Heart right ventricle (tissue), 16 donors: ENCODE data around the gene IL12RB2. TPM values are rescaled to one million over a fixed set of nuclear protein-coding genes. Genes with fewer than 3 reads are reported as not detected.

Source experiments
- ATAC-seq, 8 donors: fragments of 200-7000 bp; cut with Tn5 transposase; one replicate each; pipeline ENCODE4 v1.9.1; 2020; ENCODE audit warnings: mild to moderate bottlenecking in 8 of 8, moderate library complexity in 8 of 8, moderate number of reproducible peaks in 1 of 8
- DNase-seq, 2 donors: peaks; one replicate each; pipeline ENCODE4 v3.0.0-alpha.2; 2020
- H3K27ac ChIP-seq, 10 donors: fragments of 200-600 bp; sonication (generic) in 2 of 10; one replicate each; pipeline versions ENCODE4 v1.5.0 to v1.8.0; 2020 to 2022; ENCODE audit warnings: mild to moderate bottlenecking in 3 of 10
- H3K27me3 ChIP-seq, 7 donors: fragments of 200-600 bp; one replicate each; pipeline ENCODE4 v1.8.0; 2021 to 2022; ENCODE audit warnings: mild to moderate bottlenecking in 2 of 7
- H3K36me3 ChIP-seq, 9 donors: fragments of 200-600 bp; sonication (generic) in 1 of 9; one replicate each; pipeline versions ENCODE4 v1.5.0 to v1.8.0; 2020 to 2022; ENCODE audit warnings: mild to moderate bottlenecking in 2 of 9
- H3K4me1 ChIP-seq, 9 donors: fragments of 200-600 bp; sonication (generic) in 1 of 9; one replicate each; pipeline versions ENCODE4 v1.5.0 to v1.8.0; 2020 to 2022; ENCODE audit warnings: mild to moderate bottlenecking in 4 of 9
- H3K4me3 ChIP-seq, 10 donors: fragments of 200-600 bp; sonication (generic) in 2 of 10; one replicate each; pipeline versions ENCODE4 v1.5.0 to v1.8.0; 2020 to 2022; ENCODE audit warnings: mild to moderate bottlenecking in 7 of 10, moderate library complexity in 2 of 10
- H3K9me3 ChIP-seq, 11 donors: fragments of 200-600 bp in 10 of 11; sonication (generic) in 2 of 11; one replicate each; pipeline versions ENCODE4 v1.5.0 to v1.8.0; 2013 to 2022; ENCODE audit warnings: mild to moderate bottlenecking in 2 of 11, control low read depth in 1 of 11, moderate library complexity in 1 of 11
- WGBS, 2 donors: extraction: QIAGEN DNeasy Blood & Tissue Kit; methylation state at CpG; one replicate each; pipeline ENCODE4 v1.1.7; 2013; ENCODE audit warnings: inconsistent platforms in 1 of 2; 5-methylcytosine and 5-hydroxymethylcytosine counted together
- intact Hi-C, 10 donors: fragments of 100-400 bp; cut with DNase I; formaldehyde crosslinking; loops; one replicate each; pipeline versions ENCODE4 v1.11.1 to v1.14.2; 2022
- polyA plus RNA-seq, 2 donors: library from polyadenylated mRNA; stranded (reverse); fragments of 200-250 nt; gene quantifications; one replicate each; pipeline ENCODE4 v1.2.3, GENCODE V29; 2013
- total RNA-seq, 10 donors: library from RNA; stranded (reverse); fragmentation: NEBNext Ultra II Directional in 3 of 10; extraction: Animal tissue kit (Norgen Biotek cat#: 25700) in 3 of 10; gene quantifications; one replicate each; pipeline versions ENCODE4 v1.2.1 to v1.2.4, GENCODE V29; 2021 to 2023
- TF ChIP-seq, protein P1 (sequence below), 9 donors: fragments of 200-600 bp; sonication (generic) in 2 of 9; IDR thresholded peaks; one replicate each; pipeline versions ENCODE4 v1.5.0 to v1.8.0; 2021 to 2022; ENCODE audit warnings: antibody characterized with exemption in 9 of 9, mild to moderate bottlenecking in 5 of 9, moderate library complexity in 1 of 9
- donor health status: Arrhythmogenic right ventricular cardiomyopathy.
- donor health status: ischemic (EF 13 %, LVEDD 7.1; RV severe dilation, severe dysfunction).
- donor health status: healthy with polysubstance abuse.
- donor health status: DM: no; HTN: yes; CAD: no.
- donor health status: DM: no; HTN: no; CAD: no.
- donor health status: ischemic (EF 25% LVEDD 6.9; RV normal size, moderate dysfunction).
- donor health status: ischemic (EF 25% LVEDD 5.7; RV mildly dilated, moderate dysfunction).
- donor health status: healthy.
- donor health status: DM: yes; HTN: yes; CAD: no.
- donor health status: Ischemic cardiomyopathy.
- donor health status: ischemic (EF 35%, LVEDD 5.7; RV mildly dilated, moderate dysfunction).
- donor health status: nonischemic (EF 11% LVEDD 7.7; RV severe dilation, severe dysfunction).
- donor health status: DM: yes; HTN: yes; CAD: no.
- donor health status: PGD.
- donor health status: ischemic (EF 29% LVEDD 5.4; RV normal size, mild dysfunction).
- donor health status: nonischemic (EF 23%, LVEDD 6.1; RV moderate dilation, normal function).

Gene IL12RB2
- total and polyA plus RNA-seq, 12 donors = 0.09 to 1.2 (median 0.22) TPM; not detected in 1

GRCh38 chr1:67273591-67273990, 34.1 kb upstream of the IL12RB2 start:
- no peaks in the 10 kb centered on the region for H3K36me3 ChIP-seq
- no peak overlapping the region for H3K4me3 ChIP-seq
- ATAC-seq (no peak), DNase-seq (no peak)
- intact Hi-C loops = no loop called here
- H3K4me1 ChIP-seq = no peaks in the 10 kb centered on the region
- WGBS, 2 donors = 82 to 92% methylated on average over 4 of the region's 4 CpGs
- no peaks in the 10 kb centered on the region for H3K27me3 ChIP-seq
- H3K9me3 ChIP-seq = peaks cover 0 to 21% (median 0%) of the 10 kb centered on the region in 11 donors
- no peak overlapping the region for H3K27ac ChIP-seq
- TF ChIP-seq, protein P1, sequence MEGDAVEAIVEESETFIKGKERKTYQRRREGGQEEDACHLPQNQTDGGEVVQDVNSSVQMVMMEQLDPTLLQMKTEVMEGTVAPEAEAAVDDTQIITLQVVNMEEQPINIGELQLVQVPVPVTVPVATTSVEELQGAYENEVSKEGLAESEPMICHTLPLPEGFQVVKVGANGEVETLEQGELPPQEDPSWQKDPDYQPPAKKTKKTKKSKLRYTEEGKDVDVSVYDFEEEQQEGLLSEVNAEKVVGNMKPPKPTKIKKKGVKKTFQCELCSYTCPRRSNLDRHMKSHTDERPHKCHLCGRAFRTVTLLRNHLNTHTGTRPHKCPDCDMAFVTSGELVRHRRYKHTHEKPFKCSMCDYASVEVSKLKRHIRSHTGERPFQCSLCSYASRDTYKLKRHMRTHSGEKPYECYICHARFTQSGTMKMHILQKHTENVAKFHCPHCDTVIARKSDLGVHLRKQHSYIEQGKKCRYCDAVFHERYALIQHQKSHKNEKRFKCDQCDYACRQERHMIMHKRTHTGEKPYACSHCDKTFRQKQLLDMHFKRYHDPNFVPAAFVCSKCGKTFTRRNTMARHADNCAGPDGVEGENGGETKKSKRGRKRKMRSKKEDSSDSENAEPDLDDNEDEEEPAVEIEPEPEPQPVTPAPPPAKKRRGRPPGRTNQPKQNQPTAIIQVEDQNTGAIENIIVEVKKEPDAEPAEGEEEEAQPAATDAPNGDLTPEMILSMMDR (IDR thresholded peaks at IDR 0.05) = no peak

GRCh38 chr1:67274623-67275325, 32.9 kb upstream of the IL12RB2 start:
- no peak for DNase-seq
- no peaks in the 10 kb centered on the region for H3K27me3 ChIP-seq
- no peak overlapping the region for H3K27ac ChIP-seq
- H3K4me3 ChIP-seq = no peak overlapping the region
- no peak for ATAC-seq
- H3K9me3 ChIP-seq = peaks cover 0 to 21% (median 0%) of the 10 kb centered on the region in 11 donors
- TF ChIP-seq, protein P1 (IDR thresholded peaks at IDR 0.05) = no peak
- H3K36me3 ChIP-seq = no peaks in the 10 kb centered on the region
- H3K4me1 ChIP-seq = no peaks in the 10 kb centered on the region
- 79 to 88% methylated on average over 5 of the region's 5 CpGs for WGBS, 2 donors
- intact Hi-C loops = no loop called here

GRCh38 chr1:67280696-67281095, 27.0 kb upstream of the IL12RB2 start:
- Histone ChIP-seq H3K27me3 (no peaks in the 10 kb centered on the region), H3K4me1 (no peaks in the 10 kb centered on the region), H3K36me3 (no peaks in the 10 kb centered on the region), H3K4me3 (no peak overlapping the region), H3K9me3 (peaks cover 0 to 7% (median 0%) of the 10 kb centered on the region in 11 donors), H3K27ac (no peak overlapping the region)
- no peak for ATAC-seq
- WGBS, 2 donors = 84 to 89% methylated on average over 5 of the region's 5 CpGs
- TF ChIP-seq, protein P1 (IDR thresholded peaks at IDR 0.05) = no peak
- intact Hi-C loops = no loop called here
- no peak for DNase-seq

GRCh38 chr1:67281244-67281643, 26.4 kb upstream of the IL12RB2 start:
- no peak overlapping the region for H3K27ac ChIP-seq
- intact Hi-C loops = no loop called here
- 75 to 76% methylated on average over 3 of the region's 3 CpGs for whole genome bisulfite sequencing, 2 donors
- DNase-seq (no peak), ATAC-seq (no peak)
- H3K9me3 ChIP-seq = peaks cover 0 to 2% (median 0%) of the 10 kb centered on the region in 11 donors
- no peaks in the 10 kb centered on the region for H3K4me1 ChIP-seq
- no peaks in the 10 kb centered on the region for H3K27me3 ChIP-seq
- TF ChIP-seq, protein P1 (IDR thresholded peaks at IDR 0.05) = no peak
- no peak overlapping the region for H3K4me3 ChIP-seq
- H3K36me3 ChIP-seq = no peaks in the 10 kb centered on the region
